Osteocyte (in vitro differentiated cells): ENCODE data around the gene RNF19B. TPM values are rescaled to one million over a fixed set of nuclear protein-coding genes. Genes with fewer than 3 reads are reported as not detected.
"Not testable (repeated sequence)": the region's sequence is repeated elsewhere in the genome, so short reads cannot be mapped to it uniquely, and the experiment has no call there.

Experiments used
- DNase-seq: peaks from one replicate; pipeline ENCODE4 v3.0.0; 2021; ENCODE audit warnings: mixed read lengths; ENCODE audit not compliant: unreplicated experiment; ENCODE audit errors: extremely low spot score
- H3K27ac Mint-ChIP-seq: one replicate; pipeline ENCODE4 v1.8.0; 2021; ENCODE audit warnings: mild to moderate bottlenecking, mixed read lengths; ENCODE audit not compliant: unreplicated experiment
- H3K27me3 Mint-ChIP-seq: one replicate; pipeline ENCODE4 v1.8.0; 2021; ENCODE audit warnings: mixed read lengths; ENCODE audit not compliant: unreplicated experiment
- H3K36me3 Mint-ChIP-seq: one replicate; pipeline ENCODE4 v1.8.0; 2021; ENCODE audit warnings: mixed read lengths; ENCODE audit not compliant: unreplicated experiment
- H3K4me1 Mint-ChIP-seq: one replicate; pipeline ENCODE4 v1.8.0; 2021; ENCODE audit warnings: mixed read lengths; ENCODE audit not compliant: unreplicated experiment
- H3K4me3 Mint-ChIP-seq: one replicate; pipeline ENCODE4 v1.8.0; 2021; ENCODE audit warnings: mild to moderate bottlenecking, moderate library complexity, mixed read lengths; ENCODE audit not compliant: unreplicated experiment
- H3K9me3 Mint-ChIP-seq: one replicate; pipeline ENCODE4 v1.8.0; 2021; ENCODE audit warnings: mixed read lengths; ENCODE audit not compliant: unreplicated experiment
- CTCF ChIP-seq: fragments of 200-600 bp; sonication (generic); IDR thresholded peaks from 2 replicates; pipeline ENCODE4 v1.5.0; 2021; ENCODE audit warnings: antibody characterized with exemption, mild to moderate bottlenecking, moderate library complexity
- total RNA-seq: library from RNA; stranded (reverse); gene quantifications from 2 replicates; pipeline ENCODE4 v1.2.1, GENCODE V29; 2021

Gene RNF19B
- total RNA-seq, 1 donor from 2014 or later = 12.6 TPM

GRCh38 chr1:32917521-32917920, 47.1 kb downstream of the RNF19B start:
- no peak for TF ChIP-seq CTCF
- H3K4me3 Mint-ChIP-seq = no peak overlapping the region

GRCh38 chr1:32915766-32916706, 48.6 kb downstream of the RNF19B start:
- Mint-ChIP-seq H3K36me3 (no peaks in the 10 kb centered on the region), H3K27me3 (no peaks in the 10 kb centered on the region), H3K9me3 (no peaks in the 10 kb centered on the region), H3K4me1 (peaks cover 9% of the 10 kb centered on the region), H3K27ac (no peak overlapping the region), H3K4me3 (no peak overlapping the region)
- DNase-seq = no peak
- no peak for TF ChIP-seq CTCF

More at GRCh38 chr1:32917521-32917920, 47.1 kb downstream of the RNF19B start:
- DNase-seq = no peak
- H3K9me3 Mint-ChIP-seq = no peaks in the 10 kb centered on the region
- H3K27me3 Mint-ChIP-seq = no peaks in the 10 kb centered on the region
- no peak overlapping the region for H3K27ac Mint-ChIP-seq
- H3K36me3 Mint-ChIP-seq = no peaks in the 10 kb centered on the region
- H3K4me1 Mint-ChIP-seq = peaks cover 9% of the 10 kb centered on the region

- no peaks in the 10 kb centered on the region for H3K36me3 Mint-ChIP-seq
- H3K9me3 Mint-ChIP-seq = peaks cover 4% of the 10 kb centered on the region
- no peaks in the 10 kb centered on the region for H3K4me1 Mint-ChIP-seq
- H3K27me3 Mint-ChIP-seq = peaks cover 11% of the 10 kb centered on the region
- DNase-seq = no peak
- no peak overlapping the region for H3K27ac Mint-ChIP-seq
- TF ChIP-seq CTCF = no peak
- H3K4me3 Mint-ChIP-seq = no peak overlapping the region
These were observed 54.3 kb downstream of the RNF19B start for GRCh38 chr1:32910319-32910718.

GRCh38 chr1:32907435-32907834, 57.2 kb downstream of the RNF19B start:
- no peak overlapping the region for H3K4me3 Mint-ChIP-seq
- DNase-seq = no peak
- no peak overlapping the region for H3K27ac Mint-ChIP-seq
- no peaks in the 10 kb centered on the region for H3K4me1 Mint-ChIP-seq
- peaks cover 4% of the 10 kb centered on the region for H3K9me3 Mint-ChIP-seq
- no peaks in the 10 kb centered on the region for H3K36me3 Mint-ChIP-seq
- TF ChIP-seq CTCF = no peak
- peaks cover 15% of the 10 kb centered on the region for H3K27me3 Mint-ChIP-seq

GRCh38 chr1:32906654-32907053, 58.0 kb downstream of the RNF19B start:
- Mint-ChIP-seq H3K4me1 (peaks cover 2% of the 10 kb centered on the region), H3K27ac (no peak overlapping the region), H3K36me3 (no peaks in the 10 kb centered on the region), H3K27me3 (peaks cover 18% of the 10 kb centered on the region), H3K4me3 (no peak overlapping the region), H3K9me3 (peaks cover 4% of the 10 kb centered on the region)
- no peak for DNase-seq
- no peak for TF ChIP-seq CTCF

GRCh38 chr1:32905588-32905987, 59.0 kb downstream of the RNF19B start:
- H3K27me3 Mint-ChIP-seq = peaks cover 18% of the 10 kb centered on the region

More at GRCh38 chr1:32905588-32905987, 59.0 kb downstream of the RNF19B start:
- not testable (repeated sequence) for H3K27ac Mint-ChIP-seq, H3K9me3 Mint-ChIP-seq, H3K36me3 Mint-ChIP-seq, H3K4me3 Mint-ChIP-seq, DNase-seq, H3K4me1 Mint-ChIP-seq
